A549 (cell line): ENCODE measurements around the gene CELF4. TPM values are rescaled to one million over a fixed set of nuclear protein-coding genes. Genes with fewer than 3 reads are reported as not detected.

ENCODE experiments used
- ATAC-seq, 2 experiments: fragments of 200-7000 bp in 1 of 2; fragments of >200 bp in 1 of 2; cut with Nextera tagmentation in 1 of 2; cut with Tn5 transposase in 1 of 2; 3 replicates each; pipeline versions ENCODE4 v1.8.0 to v1.9.1; 2018 to 2020; ENCODE audit warnings: mild to moderate bottlenecking in 1 of 2, moderate library complexity in 1 of 2
- CTCF ChIA-PET: fragments of 300-600 bp; sonication (Branson Sonifier 250); formaldehyde crosslinking; extraction: SDS; loops from one replicate; lab custom pipeline; 2021; ENCODE audit warnings: antibody characterized with exemption, inconsistent platforms; lab: Yijun Ruan, JAX
- POLR2A ChIA-PET: fragments of 350-600 bp; formaldehyde crosslinking; extraction: SDS; loops from one replicate; lab custom pipeline; 2021; ENCODE audit warnings: antibody characterized with exemption, inconsistent platforms; lab: Yijun Ruan, JAX
- DNase-seq, 2 experiments: peaks; one replicate each; pipeline versions ENCODE4 v3.0.0 to v3.0.0-alpha.2; 2011 to 2016; ENCODE audit warnings: low read depth in 1 of 2, low spot score in 1 of 2
- FAIRE-seq: peaks from 2 replicates; lab custom pipeline; 2011; peaks lifted over from hg19 to GRCh38; lab: Jason Lieb, UNC
- H3K27ac ChIP-seq, 2 experiments: fragments of >200 bp; sonication (Bioruptor Twin); formaldehyde crosslinking; 3 replicates each; pipeline ENCODE4 v1.5.1; 2016 to 2017
- H3K4me1 ChIP-seq: fragments of >200 bp; sonication (Bioruptor Twin); formaldehyde crosslinking; 3 replicates; pipeline ENCODE4 v1.6.1; 2016
- H3K4me2 ChIP-seq: fragments of >200 bp; sonication (Bioruptor Twin); formaldehyde crosslinking; 3 replicates; pipeline ENCODE4 v1.6.1; 2016
- H3K4me3 ChIP-seq: fragments of >200 bp; sonication (Bioruptor Twin); formaldehyde crosslinking; 3 replicates; pipeline ENCODE4 v1.5.1; 2016
- H3K9me3 ChIP-seq: fragments of >200 bp; sonication (Bioruptor Twin); formaldehyde crosslinking; 3 replicates; pipeline ENCODE4 v1.6.1; 2016
- CEBPB ChIP-seq, 2 experiments: fragments of >200 bp in 1 of 2; sonication (Bioruptor Twin) in 1 of 2; formaldehyde crosslinking in 1 of 2; IDR thresholded peaks; 2 replicates each; pipeline ENCODE4 v1.6.1; 2012 to 2016
- CHD2 ChIP-seq: fragments of 150-350 bp; IDR thresholded peaks from 2 replicates; pipeline ENCODE4 v1.6.1; 2014; ENCODE audit warnings: low read length; ENCODE audit not compliant: partially characterized antibody
- CHD4 ChIP-seq: fragments of 200-600 bp; sonication (generic); IDR thresholded peaks from 2 replicates; pipeline ENCODE4 v1.6.1; 2016; ENCODE audit warnings: antibody characterized with exemption, mild to moderate bottlenecking, borderline replicate concordance
- CTCF ChIP-seq: fragments of >200 bp; sonication (Bioruptor Twin); formaldehyde crosslinking; IDR thresholded peaks from 3 replicates; pipeline ENCODE4 v1.5.1; 2016
- EHF ChIP-seq: fragments of 250-450 bp; sonication (Bioruptor Pico); IDR thresholded peaks from 2 replicates; pipeline ENCODE4 v1.5.0; 2020; ENCODE audit warnings: mild to moderate bottlenecking
- EP300 ChIP-seq, 2 experiments: fragments of >200 bp; sonication (Bioruptor Twin); formaldehyde crosslinking; IDR thresholded peaks; 2 replicates in 1 of 2; 3 replicates in 1 of 2; pipeline ENCODE4 v1.6.1; 2016 to 2017
- FOXS1 ChIP-seq: fragments of 250-450 bp; sonication (Bioruptor Pico); IDR thresholded peaks from 2 replicates; pipeline ENCODE4 v1.5.0; 2020; ENCODE audit warnings: mild to moderate bottlenecking, moderate library complexity
- HEYL ChIP-seq: fragments of 250-450 bp; sonication (Bioruptor Pico); IDR thresholded peaks from 2 replicates; pipeline ENCODE4 v1.8.0; 2021; ENCODE audit warnings: mild to moderate bottlenecking, moderate library complexity
- HOXA7 ChIP-seq: fragments of 250-450 bp; sonication (Bioruptor Pico); IDR thresholded peaks from 2 replicates; pipeline ENCODE4 v1.5.0; 2020; ENCODE audit warnings: mild to moderate bottlenecking, moderate library complexity
- JUNB ChIP-seq: fragments of >200 bp; sonication (Bioruptor Twin); formaldehyde crosslinking; IDR thresholded peaks from 2 replicates; pipeline ENCODE4 v1.6.1; 2016
- MAZ ChIP-seq: fragments of 150-350 bp; IDR thresholded peaks from 2 replicates; pipeline ENCODE4 v1.6.1; 2014; ENCODE audit warnings: antibody characterized with exemption, low read depth, low read length, borderline replicate concordance
- NPAS2 ChIP-seq: fragments of 250-450 bp; sonication (Bioruptor Pico); IDR thresholded peaks from 2 replicates; pipeline ENCODE4 v1.8.0; 2022; ENCODE audit warnings: mild to moderate bottlenecking, moderate library complexity, borderline replicate concordance
- NR3C1 ChIP-seq: fragments of >200 bp; sonication (Bioruptor Twin); formaldehyde crosslinking; IDR thresholded peaks from 3 replicates; pipeline ENCODE4 v1.6.1; 2017
- PHF8 ChIP-seq: fragments of 200-600 bp; sonication (generic); IDR thresholded peaks from 2 replicates; pipeline ENCODE4 v1.6.1; 2016; ENCODE audit warnings: low read depth, mild to moderate bottlenecking, antibody characterized with exemption, moderate library complexity, borderline replicate concordance
- POLR2AphosphoS2 ChIP-seq: conservative IDR thresholded peaks from 2 replicates; pipeline ENCODE4 v1.6.1; 2012; ENCODE audit warnings: low read length, improper control_type of control experiment, inconsistent platforms
- RAD21 ChIP-seq, 2 experiments: fragments of >200 bp in 1 of 2; sonication (Bioruptor Twin) in 1 of 2; formaldehyde crosslinking in 1 of 2; IDR thresholded peaks in 1 of 2; conservative IDR thresholded peaks in 1 of 2; 2 replicates in 1 of 2; 3 replicates in 1 of 2; pipeline ENCODE4 v1.6.1; 2012 to 2018; ENCODE audit warnings: inconsistent platforms in 1 of 2
- REST ChIP-seq: fragments of 200-600 bp; sonication (generic); IDR thresholded peaks from 2 replicates; pipeline ENCODE4 v1.6.1; 2016; ENCODE audit warnings: antibody characterized with exemption, mild to moderate bottlenecking, moderate library complexity
- RNF2 ChIP-seq: fragments of 200-600 bp; sonication (generic); IDR thresholded peaks from 2 replicates; pipeline ENCODE4 v1.6.1; 2016; ENCODE audit warnings: low read depth, mild to moderate bottlenecking, antibody characterized with exemption, moderate library complexity, borderline replicate concordance
- SMC3 ChIP-seq: fragments of >200 bp; sonication (Bioruptor Twin); formaldehyde crosslinking; IDR thresholded peaks from 3 replicates; pipeline ENCODE4 v1.6.1; 2018; ENCODE audit warnings: inconsistent platforms
- SREBF2 ChIP-seq: fragments of 450-650 bp; IDR thresholded peaks from 2 replicates; pipeline ENCODE4 v1.6.1; 2014; ENCODE audit warnings: mild to moderate bottlenecking, moderate library complexity
- TP53 ChIP-seq: fragments of 250-450 bp; sonication (Bioruptor Pico); IDR thresholded peaks from 2 replicates; pipeline ENCODE4 v1.5.0; 2021; ENCODE audit warnings: mild to moderate bottlenecking, moderate library complexity
- ZSCAN20 ChIP-seq: fragments of 250-450 bp; sonication (Bioruptor Pico); IDR thresholded peaks from 2 replicates; pipeline ENCODE4 v1.8.0; 2022; ENCODE audit warnings: mild to moderate bottlenecking, moderate library complexity
- WGBS: methylation state at CpG from one replicate; pipeline ENCODE4 v1.1.6; 2017; ENCODE audit errors: missing lambda C conversion rate; 5-methylcytosine and 5-hydroxymethylcytosine counted together
- polyA plus RNA-seq, 4 experiments: library from polyadenylated mRNA; depleted of rRNA in 3 of 4; stranded (reverse); fragments of >200 nt; fragmentation: RNase III in 1 of 4; extraction: RNeasy Plus Mini Kit Qiagen cat#74134 plus additional on column Dnase treatment in 1 of 4; gene quantifications; 2 replicates in 3 of 4; 3 replicates in 1 of 4; pipeline ENCODE4 v1.2.3, GENCODE V29; 2011 to 2017
- TF ChIP-seq, protein P1 (sequence below): IDR thresholded peaks from 2 replicates; pipeline ENCODE4 v1.6.1; 2012
- TF ChIP-seq, protein P2 (sequence below): IDR thresholded peaks from 2 replicates; pipeline ENCODE4 v1.6.1; 2012

The CELF4 gene
- polyA plus RNA-seq, 2 of the 4 experiments (the other 2 are of a cell fraction), result 0.08 TPM; not detected in 1

DNA sequence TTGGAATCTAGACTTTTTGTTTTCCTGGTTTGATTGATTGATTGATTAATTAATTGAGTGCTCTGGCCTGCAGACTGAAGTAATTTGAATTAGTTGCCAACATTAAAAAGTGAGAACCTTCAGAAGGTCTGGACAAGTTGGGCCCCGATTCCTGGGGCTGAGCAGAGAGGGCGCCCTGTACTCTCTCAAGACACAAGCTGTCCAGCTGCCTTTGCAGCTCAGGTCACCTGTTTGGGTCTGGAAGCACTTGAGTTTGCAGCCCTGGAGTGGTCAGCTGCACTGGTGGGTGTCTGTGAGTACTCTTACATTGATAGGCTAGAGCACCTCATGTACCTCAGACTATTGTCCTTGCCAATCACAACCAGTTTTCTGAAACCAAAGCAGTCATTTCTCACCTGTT lies 22.7 kb upstream of the CELF4 start:
- FAIRE-seq (no peak), DNase-seq (no peak), ATAC-seq (no peak)
- no peaks in the 10 kb centered on the region for H3K4me1 ChIP-seq
- no peak overlapping the region for H3K4me3 ChIP-seq
- H3K9me3 ChIP-seq, result no peaks in the 10 kb centered on the region; the same call in 2 of the 3 replicates
- H3K27ac ChIP-seq, result no peak overlapping the region
- no peak overlapping the region for H3K4me2 ChIP-seq
- TF ChIP-seq PHF8 (no peak), NPAS2 (CRISPR knock-in tag) (no peak), HOXA7 (CRISPR knock-in tag) (no peak), RAD21 (conservative IDR thresholded peaks at IDR 0.05 in 1 of 2, IDR thresholded peaks at IDR 0.05 in 1 of 2) (no peak), SREBF2 (no peak), FOXS1 (CRISPR knock-in tag) (no peak), ZSCAN20 (CRISPR knock-in tag) (no peak)
- TF ChIP-seq, protein P1, sequence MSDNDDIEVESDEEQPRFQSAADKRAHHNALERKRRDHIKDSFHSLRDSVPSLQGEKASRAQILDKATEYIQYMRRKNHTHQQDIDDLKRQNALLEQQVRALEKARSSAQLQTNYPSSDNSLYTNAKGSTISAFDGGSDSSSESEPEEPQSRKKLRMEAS, result no peak
- POLR2A ChIA-PET, result no interaction called here
- 17% methylated on average over 1 of the region's 2 CpGs for WGBS
- CTCF ChIA-PET, result interaction anchor here (1.4 kb wide), 1 partner anchor 13 kb away, joined by 6 read pairs; no protein-coding TSS in a partner anchor

DNA sequence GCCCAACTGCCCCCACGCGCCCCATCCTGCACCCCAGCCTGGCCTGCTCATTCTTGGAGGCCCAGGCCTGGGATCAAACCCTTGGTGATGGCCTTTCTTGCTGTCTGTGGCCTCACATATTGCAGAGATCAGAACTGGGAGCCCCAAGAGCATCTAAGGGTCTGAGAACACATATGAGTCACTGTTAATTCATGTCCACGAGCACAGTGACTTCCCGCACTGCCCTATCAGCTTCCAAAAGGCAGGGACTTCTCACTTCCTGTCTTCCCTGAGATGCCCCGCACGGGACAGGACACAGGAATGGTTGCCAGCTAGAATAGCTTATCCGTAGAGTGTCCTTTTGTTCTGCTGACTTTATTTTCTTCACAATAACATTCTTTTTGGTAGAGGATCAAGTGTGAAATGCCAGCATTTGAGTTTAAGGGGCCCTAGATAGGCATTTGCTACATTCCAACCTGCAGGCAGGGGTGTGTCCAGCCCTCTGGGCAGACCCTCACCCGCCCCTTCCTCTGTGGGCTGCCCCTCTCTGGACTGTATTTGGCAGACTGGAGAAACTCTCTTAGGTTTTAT lies 21.1 kb upstream of the CELF4 start:
- H3K4me2 ChIP-seq, result no peak overlapping the region
- no peak for ATAC-seq
- no peak for DNase-seq
- no peak overlapping the region for H3K27ac ChIP-seq
- POLR2A ChIA-PET, result no interaction called here
- TF ChIP-seq TP53 (CRISPR knock-in tag) (no peak), NR3C1 (no peak), EHF (CRISPR knock-in tag) (no peak), CHD2 (no peak), EP300 (IDR thresholded peaks at IDR 0.05) (no peak), JUNB (no peak), SMC3 (no peak)
- no peaks in the 10 kb centered on the region; the same call in 2 of the 3 replicates for H3K9me3 ChIP-seq
- no peak overlapping the region for H3K4me3 ChIP-seq
- no peak for FAIRE-seq
- no peaks in the 10 kb centered on the region for H3K4me1 ChIP-seq
- WGBS, result 28% methylated on average over 7 of the region's 8 CpGs
- CTCF ChIA-PET, result interaction anchor here (0.8 to 0.9 kb wide), 2 partner anchors 10 to 17 kb away, joined by 3 to 4 read pairs; no protein-coding TSS in a partner anchor

DNA sequence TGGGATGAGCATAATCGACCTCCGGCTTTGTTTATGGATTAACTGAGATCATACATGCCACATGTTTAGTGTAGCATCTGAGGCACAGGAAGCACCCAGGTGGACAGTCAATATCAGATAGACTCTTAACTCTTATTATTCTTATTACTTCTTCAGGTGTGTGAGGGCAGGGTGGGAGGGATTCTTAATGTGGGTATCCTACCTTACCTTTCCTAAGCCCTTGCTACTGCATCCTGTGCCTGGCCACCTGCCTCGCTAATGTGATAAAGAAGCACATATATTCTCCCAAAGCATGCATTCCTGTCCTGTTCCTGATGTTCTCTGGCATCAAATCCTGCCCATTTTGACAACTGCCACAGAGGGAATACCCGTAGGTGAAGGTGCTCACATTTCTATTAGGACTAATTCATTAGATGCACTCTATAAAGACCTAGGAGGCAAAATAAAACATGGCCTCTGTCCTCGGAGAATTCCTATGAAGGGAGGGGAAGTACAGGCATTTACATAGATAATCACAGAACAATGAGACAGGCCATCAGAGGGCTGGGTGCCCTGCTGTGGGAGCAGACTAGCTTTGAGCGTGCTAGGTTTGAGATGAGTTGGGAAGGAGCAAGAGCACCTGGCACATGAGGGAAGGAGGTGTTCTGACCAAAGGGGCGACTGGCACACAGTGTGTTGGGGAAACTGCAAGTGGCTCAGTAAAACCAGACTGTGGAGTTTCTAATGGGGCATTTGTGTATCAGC lies 19.5 kb upstream of the CELF4 start:
- Histone ChIP-seq H3K4me3 (no peak overlapping the region), H3K9me3 (no peaks in the 10 kb centered on the region), H3K27ac (no peak overlapping the region), H3K4me1 (no peaks in the 10 kb centered on the region), H3K4me2 (no peak overlapping the region)
- WGBS, result 5% methylated on average over 6 of the region's 7 CpGs
- DNase-seq, result no peak
- no peak for FAIRE-seq
- TF ChIP-seq POLR2AphosphoS2 (no peak), RNF2 (no peak), FOXS1 (CRISPR knock-in tag) (no peak), CTCF (no peak), HEYL (no peak), REST (no peak), JUNB (no peak), NR3C1 (no peak), NPAS2 (CRISPR knock-in tag) (no peak), CHD4 (no peak), MAZ (no peak), CEBPB (IDR thresholded peaks at IDR 0.05) (no peak)
- TF ChIP-seq, protein P2, sequence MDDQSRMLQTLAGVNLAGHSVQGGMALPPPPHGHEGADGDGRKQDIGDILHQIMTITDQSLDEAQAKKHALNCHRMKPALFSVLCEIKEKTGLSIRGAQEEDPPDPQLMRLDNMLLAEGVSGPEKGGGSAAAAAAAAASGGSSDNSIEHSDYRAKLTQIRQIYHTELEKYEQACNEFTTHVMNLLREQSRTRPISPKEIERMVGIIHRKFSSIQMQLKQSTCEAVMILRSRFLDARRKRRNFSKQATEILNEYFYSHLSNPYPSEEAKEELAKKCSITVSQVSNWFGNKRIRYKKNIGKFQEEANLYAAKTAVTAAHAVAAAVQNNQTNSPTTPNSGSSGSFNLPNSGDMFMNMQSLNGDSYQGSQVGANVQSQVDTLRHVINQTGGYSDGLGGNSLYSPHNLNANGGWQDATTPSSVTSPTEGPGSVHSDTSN, result no peak
- CTCF ChIA-PET, result no interaction called here
- ATAC-seq, result no peak
- POLR2A ChIA-PET, result no interaction called here
